ENCODE results near the gene SLC13A3.

Gene SLC13A3

GRCh38 chr20:46631874-46632446 lies 19.3 kb downstream of the SLC13A3 start:
- no peak for DNase-seq

GRCh38 chr20:46631212-46631869 lies 19.9 kb downstream of the SLC13A3 start:
- DNase-seq = no peak

GRCh38 chr20:46630306-46630705 lies 21.0 kb downstream of the SLC13A3 start:
- no peak for DNase-seq

- DNase-seq = no peak
These were observed 21.9 kb downstream of the SLC13A3 start for GRCh38 chr20:46629341-46629740.

- no peak for DNase-seq
These were observed 24.0 kb downstream of the SLC13A3 start for GRCh38 chr20:46627234-46627633.

GRCh38 chr20:46626758-46627157 lies 24.5 kb downstream of the SLC13A3 start:
- no peak for DNase-seq

GRCh38 chr20:46625875-46626373 lies 25.3 kb downstream of the SLC13A3 start:
- no peak for DNase-seq

GRCh38 chr20:46624946-46625345 lies 26.3 kb downstream of the SLC13A3 start:
- DNase-seq = no peak

GRCh38 chr20:46622165-46622564 lies 29.1 kb downstream of the SLC13A3 start:
- no peak for DNase-seq

- peak; percentile 24 for DNase-seq
These were observed 29.8 kb downstream of the SLC13A3 start for GRCh38 chr20:46621492-46621891.

- DNase-seq = no peak
These were observed 31.8 kb downstream of the SLC13A3 start for GRCh38 chr20:46619445-46619844.

GRCh38 chr20:46618316-46619100 lies 32.8 kb downstream of the SLC13A3 start:
- no peak for DNase-seq

GRCh38 chr20:46614503-46614902 lies 36.8 kb downstream of the SLC13A3 start:
- no peak for DNase-seq

- no peak for DNase-seq
These were observed 41.1 kb downstream of the SLC13A3 start for GRCh38 chr20:46610145-46610544.

GRCh38 chr20:46609043-46609442 lies 42.2 kb downstream of the SLC13A3 start:
- DNase-seq = no peak

- DNase-seq = no peak
These were observed 43.3 kb downstream of the SLC13A3 start for GRCh38 chr20:46607849-46608497.

GRCh38 chr20:46607191-46607848 lies 43.9 kb downstream of the SLC13A3 start:
- DNase-seq = no peak

GRCh38 chr20:46606817-46607190 lies 44.5 kb downstream of the SLC13A3 start:
- no peak for DNase-seq

GRCh38 chr20:46605978-46606816 lies 45.1 kb downstream of the SLC13A3 start:
- no peak for DNase-seq

- no peak for DNase-seq
These were observed 46.1 kb downstream of the SLC13A3 start for GRCh38 chr20:46605181-46605580.

GRCh38 chr20:46604551-46605133 lies 46.6 kb downstream of the SLC13A3 start:
- DNase-seq = no peak

GRCh38 chr20:46602429-46602828 lies 48.8 kb downstream of the SLC13A3 start:
- DNase-seq = no peak

Measured in fibroblast of skin of right quadriceps (primary cell).